Myocyte (in vitro differentiated cells): ENCODE results near the gene ZSCAN22. TPM values are rescaled to one million over a fixed set of nuclear protein-coding genes. Genes with fewer than 3 reads are reported as not detected.
"Not testable (repeated sequence)": the region's sequence is repeated elsewhere in the genome, so short reads cannot be mapped to it uniquely, and the experiment has no call there.

Experiments
- DNase-seq: peaks from one replicate; pipeline ENCODE4 v3.0.0-alpha.2; 2012; ENCODE audit warnings: low read depth
- total RNA-seq: library from RNA; depleted of rRNA; stranded (reverse); fragments of >200 nt; gene quantifications from 2 replicates; pipeline ENCODE4 v1.2.3, GENCODE V29; 2014

Gene ZSCAN22
- total RNA-seq, 1 donor from 2014 or later, result 3.5 TPM

- peak; percentile 64 for DNase-seq
Observed at GRCh38 chr19:58317476-58318072, 9.2 kb upstream of the ZSCAN22 start.

- DNase-seq, result no peak
Observed at GRCh38 chr19:58318297-58318696, 8.5 kb upstream of the ZSCAN22 start.

GRCh38 chr19:58319241-58319640, 7.6 kb upstream of the ZSCAN22 start:
- no peak for DNase-seq

GRCh38 chr19:58325311-58326022, 1.3 kb upstream of the ZSCAN22 start:
- no peak for DNase-seq

GRCh38 chr19:58326501-58326913, 287 bp upstream of the ZSCAN22 start:
- DNase-seq, result no peak

- no peak for DNase-seq
Observed at GRCh38 chr19:58328999-58329398, 2.2 kb downstream of the ZSCAN22 start.

GRCh38 chr19:58330458-58330857, 3.7 kb downstream of the ZSCAN22 start:
- peak; percentile 97 for DNase-seq

GRCh38 chr19:58332697-58333096, 5.9 kb downstream of the ZSCAN22 start:
- no peak for DNase-seq

GRCh38 chr19:58334691-58335249, 8.0 kb downstream of the ZSCAN22 start:
- no peak for DNase-seq

- no peak for DNase-seq
Observed at GRCh38 chr19:58335630-58336029, 8.8 kb downstream of the ZSCAN22 start.

GRCh38 chr19:58336216-58336615, 9.4 kb downstream of the ZSCAN22 start:
- no peak for DNase-seq

- DNase-seq, result no peak
Observed at GRCh38 chr19:58336820-58337219, 10.0 kb downstream of the ZSCAN22 start.

- no peak for DNase-seq
Observed at GRCh38 chr19:58338336-58338735, 11.5 kb downstream of the ZSCAN22 start.

GRCh38 chr19:58338825-58339558, 12.2 kb downstream of the ZSCAN22 start:
- DNase-seq, result no peak

- DNase-seq, result no peak
Observed at GRCh38 chr19:58345558-58345957, 18.8 kb downstream of the ZSCAN22 start.

GRCh38 chr19:58346961-58347929, 20.5 kb downstream of the ZSCAN22 start:
- peak; percentile 77 for DNase-seq

- not testable (repeated sequence) for DNase-seq
Observed at GRCh38 chr19:58348080-58348479, 21.3 kb downstream of the ZSCAN22 start.

- no peak for DNase-seq
Observed at GRCh38 chr19:58349590-58349989, 22.8 kb downstream of the ZSCAN22 start.

GRCh38 chr19:58350001-58350861, 23.4 kb downstream of the ZSCAN22 start:
- DNase-seq, result no peak
